Vagina (tissue), 2 donors: Measurements from ENCODE around the gene ZNF101. TPM values are rescaled to one million over a fixed set of nuclear protein-coding genes. Genes with fewer than 3 reads are reported as not detected.

Source experiments
- DNase-seq, 2 donors: peaks; one replicate each; pipeline ENCODE4 v3.0.0-alpha.2; 2017; ENCODE audit errors: extremely low spot score in 2 of 2
- H3K27ac ChIP-seq: fragments of 200-600 bp; sonication (generic); one replicate; pipeline ENCODE4 v1.5.1; 2019
- H3K27me3 ChIP-seq: fragments of 200-600 bp; sonication (generic); one replicate; pipeline ENCODE4 v1.5.1; 2019
- H3K36me3 ChIP-seq, 2 donors: fragments of 200-600 bp; sonication (generic); one replicate each; pipeline ENCODE4 v1.5.1; 2017 to 2019
- H3K4me1 ChIP-seq: fragments of 200-600 bp; sonication (generic); one replicate; pipeline ENCODE4 v1.5.1; 2019
- H3K4me3 ChIP-seq, 2 donors: fragments of 200-600 bp; sonication (generic); 1 replicate in 1 of 2; 2 replicates in 1 of 2; pipeline ENCODE4 v1.5.1; 2016 to 2019
- H3K9me3 ChIP-seq: fragments of 200-600 bp; sonication (generic); one replicate; pipeline ENCODE4 v1.5.1; 2019
- CTCF ChIP-seq, 3 experiments: fragments of 450-650 bp in 2 of 3; fragments of 200-600 bp in 1 of 3; sonication (generic) in 1 of 3; IDR thresholded peaks; one replicate each; pipeline ENCODE4 v1.5.1; 2017 to 2019; ENCODE audit warnings: antibody characterized with exemption in 3 of 3, mild to moderate bottlenecking in 2 of 3, moderate library complexity in 2 of 3
- POLR2A ChIP-seq, 2 donors: fragments of 450-650 bp; IDR thresholded peaks; one replicate each; pipeline ENCODE4 v1.6.1; 2017; ENCODE audit warnings: antibody characterized with exemption in 2 of 2, mild to moderate bottlenecking in 2 of 2, moderate library complexity in 2 of 2
- POLR2AphosphoS5 ChIP-seq, 2 donors: sonication (generic); formaldehyde crosslinking; IDR thresholded peaks; one replicate each; pipeline ENCODE4 v1.9.0; 2017; ENCODE audit warnings: antibody characterized with exemption in 2 of 2, mild to moderate bottlenecking in 2 of 2, low read depth in 1 of 2; ENCODE audit not compliant: insufficient read depth in 1 of 2
- intact Hi-C: fragments of 100-400 bp; cut with DNase I; formaldehyde crosslinking; loops from one replicate; pipeline ENCODE4 v1.15.1; 2023
- total RNA-seq: library from RNA; depleted of rRNA; stranded (reverse); fragments of >200 nt; gene quantifications from one replicate; pipeline ENCODE4 v1.2.3, GENCODE V29; 2016

ZNF101 gene
- 6.9 TPM for total RNA-seq

DNA sequence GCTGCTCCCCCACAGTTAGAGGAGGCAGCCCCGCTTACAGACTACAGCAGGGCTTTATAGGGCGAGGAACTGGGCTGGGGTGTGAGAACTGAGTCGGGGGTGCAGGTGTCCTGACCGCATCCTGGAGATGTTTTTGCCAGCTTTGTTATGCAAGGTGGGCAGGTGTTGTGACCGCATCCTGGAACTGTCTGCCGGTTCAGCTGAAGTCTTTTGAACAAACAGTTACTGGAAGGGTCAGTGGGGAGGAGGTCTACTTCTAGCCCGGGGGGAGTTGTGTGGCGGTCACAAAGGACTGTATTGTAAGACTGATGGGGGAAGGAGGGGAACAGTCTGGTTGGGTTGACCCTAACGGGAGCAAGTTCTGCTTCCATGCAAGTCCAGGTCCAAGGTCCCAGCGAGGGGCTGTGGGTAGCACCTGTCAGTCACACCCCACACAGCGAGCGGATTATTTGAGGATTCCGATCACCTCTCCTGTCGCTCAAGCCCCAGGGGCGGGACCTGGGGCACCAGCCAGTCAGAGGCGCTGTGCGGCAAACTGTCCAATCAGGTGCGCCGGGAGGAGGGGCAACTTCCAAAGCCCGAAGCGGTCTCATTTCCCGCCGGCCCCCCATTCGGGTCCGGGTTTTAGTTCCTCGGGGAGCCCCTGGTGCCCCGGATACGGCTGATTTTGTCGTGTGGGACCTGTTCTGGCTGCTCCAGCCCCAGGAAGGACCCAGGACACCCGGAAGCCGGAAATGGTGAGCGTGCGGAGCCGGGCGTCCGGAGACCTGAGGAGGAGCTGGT lies at the start of gene ZNF101:
TSS of gene ZNF101 (plus strand) at position 610 of the 783 bp plus-strand sequence. CDS start at position 735, 125 bp downstream.
- Histone ChIP-seq H3K4me3 (peak within 1 kb of the TSS; percentile 80 to 87), H3K4me1 (peaks cover 31% of the 10 kb centered on the region), H3K36me3 (peaks cover 0 to 8% of the 10 kb centered on the region in 2 donors), H3K9me3 (no peaks in the 10 kb centered on the region), H3K27ac (peak within 1 kb of the TSS; percentile 64), H3K27me3 (no peaks in the 10 kb centered on the region)
- intact Hi-C loops: no loop called here
- peak in 1 of 2 donors; percentile 96 for DNase-seq
- TF ChIP-seq POLR2A (IDR thresholded peaks at IDR 0.05) (no peak), CTCF (IDR thresholded peaks at IDR 0.05) (no peak), POLR2AphosphoS5 (IDR thresholded peaks at IDR 0.05; ENCODE audit: insufficient read depth in 1 of 2, low read depth in 1 of 2) (peak; percentile 72 to 84)

- intact Hi-C loops: no loop called here
- no peak for DNase-seq
- Histone ChIP-seq H3K27me3 (no peaks in the 10 kb centered on the region), H3K27ac (no peak overlapping the region), H3K4me1 (peaks cover 7% of the 10 kb centered on the region), H3K4me3 (peak overlapping the region in 1 of 2 donors; percentile 40), H3K9me3 (no peaks in the 10 kb centered on the region), H3K36me3 (no peaks in the 10 kb centered on the region)
- TF ChIP-seq POLR2A (IDR thresholded peaks at IDR 0.05) (no peak), POLR2AphosphoS5 (IDR thresholded peaks at IDR 0.05; ENCODE audit: insufficient read depth in 1 of 2, low read depth in 1 of 2) (no peak), CTCF (IDR thresholded peaks at IDR 0.05) (no peak)
Measured at GRCh38 chr19:19619181-19619848, 49.3 kb upstream of the ZNF101 start.

GRCh38 chr19:19619849-19620210 lies 48.8 kb upstream of the ZNF101 start:
- intact Hi-C loops: no loop called here

GRCh38 chr19:19623383-19623782 lies 45.3 kb upstream of the ZNF101 start:
- Histone ChIP-seq H3K9me3 (no peaks in the 10 kb centered on the region), H3K4me1 (peaks cover 16% of the 10 kb centered on the region), H3K36me3 (no peaks in the 10 kb centered on the region), H3K27me3 (no peaks in the 10 kb centered on the region), H3K27ac (no peak overlapping the region), H3K4me3 (no peak overlapping the region)
- no peak for DNase-seq
- intact Hi-C loops: no loop called here
- TF ChIP-seq POLR2A (IDR thresholded peaks at IDR 0.05) (no peak), CTCF (IDR thresholded peaks at IDR 0.05) (no peak), POLR2AphosphoS5 (IDR thresholded peaks at IDR 0.05; ENCODE audit: insufficient read depth in 1 of 2, low read depth in 1 of 2) (no peak)

More at GRCh38 chr19:19619849-19620210, 48.8 kb upstream of the ZNF101 start:
- TF ChIP-seq POLR2A (IDR thresholded peaks at IDR 0.05): no peak
- TF ChIP-seq CTCF (IDR thresholded peaks at IDR 0.05): no peak
- TF ChIP-seq POLR2AphosphoS5 (IDR thresholded peaks at IDR 0.05; ENCODE audit: insufficient read depth in 1 of 2, low read depth in 1 of 2): no peak
- H3K36me3 ChIP-seq: no peaks in the 10 kb centered on the region
- H3K27ac ChIP-seq: no peak overlapping the region
- H3K4me3 ChIP-seq: no peak overlapping the region
- H3K4me1 ChIP-seq: peaks cover 7% of the 10 kb centered on the region
- no peaks in the 10 kb centered on the region for H3K9me3 ChIP-seq
- no peak for DNase-seq
- H3K27me3 ChIP-seq: no peaks in the 10 kb centered on the region
